SKM-1 (cell line): Measurements from ENCODE around the gene ZBTB40.

Experiments used
- DNase-seq: peaks from one replicate; lab custom pipeline; 2025; ENCODE audit not compliant: unreplicated experiment; lab: John Stamatoyannopoulos, UW

ZBTB40 gene

GRCh38 chr1:22500058-22500457 is 48.4 kb downstream of the ZBTB40 start:
- no peak for DNase-seq

- DNase-seq: no peak
These were observed 48.8 kb downstream of the ZBTB40 start for GRCh38 chr1:22500471-22500870.

- no peak for DNase-seq
These were observed 50.6 kb downstream of the ZBTB40 start for GRCh38 chr1:22502202-22502601.

GRCh38 chr1:22503721-22504410 is 52.2 kb downstream of the ZBTB40 start:
- DNase-seq: no peak

GRCh38 chr1:22506130-22506692 is 54.6 kb downstream of the ZBTB40 start:
- DNase-seq: no peak

- DNase-seq: no peak
These were observed 55.9 kb downstream of the ZBTB40 start for GRCh38 chr1:22507587-22507986.

GRCh38 chr1:22508329-22508728 is 56.7 kb downstream of the ZBTB40 start:
- no peak for DNase-seq

GRCh38 chr1:22508991-22509390 is 57.3 kb downstream of the ZBTB40 start:
- no peak for DNase-seq

- no peak for DNase-seq
These were observed 58.2 kb downstream of the ZBTB40 start for GRCh38 chr1:22509815-22510214.

- no peak for DNase-seq
These were observed 61.2 kb downstream of the ZBTB40 start for GRCh38 chr1:22512873-22513272.

GRCh38 chr1:22516906-22517571 is 65.4 kb downstream of the ZBTB40 start:
- no peak for DNase-seq

- DNase-seq: no peak
These were observed 66.3 kb downstream of the ZBTB40 start for GRCh38 chr1:22517956-22518355.

- no peak for DNase-seq
These were observed 66.7 kb downstream of the ZBTB40 start for GRCh38 chr1:22518379-22518778.

GRCh38 chr1:22520871-22521270 is 69.2 kb downstream of the ZBTB40 start:
- no peak for DNase-seq

- DNase-seq: no peak
These were observed 70.0 kb downstream of the ZBTB40 start for GRCh38 chr1:22521692-22522091.

GRCh38 chr1:22522221-22522743 is 70.6 kb downstream of the ZBTB40 start:
- DNase-seq: no peak

GRCh38 chr1:22524481-22524880 is 72.8 kb downstream of the ZBTB40 start:
- no peak for DNase-seq

- no peak for DNase-seq
These were observed 73.6 kb downstream of the ZBTB40 start for GRCh38 chr1:22525211-22525610.

- DNase-seq: no peak
These were observed 74.0 kb downstream of the ZBTB40 start for GRCh38 chr1:22525646-22526045.

- no peak for DNase-seq
These were observed 74.4 kb downstream of the ZBTB40 start for GRCh38 chr1:22526098-22526497.

- no peak for DNase-seq
These were observed 75.0 kb downstream of the ZBTB40 start for GRCh38 chr1:22526677-22527076.

GRCh38 chr1:22527122-22527521 is 75.5 kb downstream of the ZBTB40 start:
- no peak for DNase-seq
